Posterior cingulate gyrus (tissue), 11 donors: Measurements from ENCODE around the gene TMPRSS13.
"Not testable (repeated sequence)": the region's sequence is repeated elsewhere in the genome, so short reads cannot be mapped to it uniquely, and the experiment has no call there.

ENCODE experiments used
- DNase-seq, 10 donors: peaks; one replicate each; pipeline versions ENCODE4 v3.0.0 to v3.0.0-alpha.2; 2020 to 2021; ENCODE audit warnings: mixed read lengths in 3 of 10
- intact Hi-C: fragments of 100-400 bp; cut with DNase I; formaldehyde crosslinking; loops from one replicate; pipeline ENCODE4 v1.15.1; 2023

The TMPRSS13 gene

DNA sequence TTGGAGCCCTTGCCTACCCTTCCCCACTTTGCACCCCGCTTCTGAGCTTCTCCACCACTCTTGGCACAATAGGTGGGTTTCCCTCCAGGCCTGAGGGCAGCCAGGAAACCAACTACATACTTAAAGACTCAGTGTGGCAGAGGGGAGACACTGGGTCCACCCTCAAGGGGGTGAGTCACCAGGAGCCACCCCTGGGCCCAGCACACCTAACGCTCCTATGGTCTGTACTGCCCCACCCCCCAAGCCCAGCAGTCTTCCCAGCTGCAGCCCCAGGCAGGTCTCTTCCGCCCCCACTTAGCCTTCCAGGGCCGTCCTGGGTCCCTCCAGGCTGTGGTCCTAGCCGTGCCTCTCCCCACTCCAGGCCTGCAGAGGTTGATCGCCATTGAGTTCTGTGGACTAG lies 3.2 kb upstream of the TMPRSS13 start:
- peak in 1 of 10 donors; percentile 61 for DNase-seq
- intact Hi-C loops, result no loop called here

DNA sequence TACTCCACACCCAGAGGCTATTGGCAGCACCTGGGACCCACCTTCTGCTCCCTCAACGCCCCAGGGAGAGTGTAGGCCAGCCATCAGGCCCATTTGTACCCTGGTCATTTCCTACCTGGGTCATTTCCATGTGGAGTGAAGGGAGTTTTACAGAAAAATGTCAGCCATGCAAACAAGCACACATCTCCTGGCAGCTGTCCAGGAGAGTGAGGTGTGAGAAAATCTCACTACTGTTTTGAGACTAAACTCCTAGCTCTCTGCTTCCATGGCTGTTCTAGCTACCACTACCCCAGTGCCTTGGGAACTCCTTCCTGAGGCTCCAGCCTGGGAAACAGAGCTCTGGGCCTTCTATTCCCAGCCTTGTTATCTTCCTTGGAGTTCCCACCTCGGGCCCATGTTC lies 2.8 kb upstream of the TMPRSS13 start:
- DNase-seq, result no peak
- intact Hi-C loops, result no loop called here

DNA sequence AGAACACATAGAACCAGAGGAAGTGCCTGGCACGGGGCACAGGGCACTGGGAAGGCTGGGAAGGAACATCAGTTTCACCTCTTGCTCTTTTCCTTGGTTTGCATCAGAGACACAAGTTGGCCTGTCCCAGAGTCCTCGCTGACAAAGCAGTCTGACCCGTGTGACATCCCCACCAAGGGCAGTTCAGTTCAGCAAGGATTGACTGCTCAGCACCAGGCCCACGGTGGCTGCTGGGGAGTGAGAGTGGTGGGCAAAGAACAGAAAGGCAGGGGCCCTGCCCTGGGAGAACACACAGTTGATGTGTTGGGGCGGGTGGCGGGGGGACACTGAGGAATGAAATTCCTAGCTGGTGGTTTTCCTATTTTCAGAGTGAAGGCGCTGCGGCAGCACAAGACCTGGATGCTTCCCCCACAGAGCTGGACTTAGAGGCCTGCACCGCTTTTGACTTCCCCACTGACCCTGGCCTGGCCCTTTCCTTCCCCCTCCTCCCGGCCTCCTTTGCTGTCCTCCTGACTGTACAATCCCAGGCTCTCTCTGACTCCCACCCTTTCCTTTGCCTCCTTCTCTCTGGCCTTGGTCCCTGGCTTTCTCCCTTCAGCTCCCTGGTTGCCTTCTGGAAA lies 2.2 kb upstream of the TMPRSS13 start:
- intact Hi-C loops, result no loop called here
- peak in 1 of 10 donors; percentile 53 for DNase-seq

DNA sequence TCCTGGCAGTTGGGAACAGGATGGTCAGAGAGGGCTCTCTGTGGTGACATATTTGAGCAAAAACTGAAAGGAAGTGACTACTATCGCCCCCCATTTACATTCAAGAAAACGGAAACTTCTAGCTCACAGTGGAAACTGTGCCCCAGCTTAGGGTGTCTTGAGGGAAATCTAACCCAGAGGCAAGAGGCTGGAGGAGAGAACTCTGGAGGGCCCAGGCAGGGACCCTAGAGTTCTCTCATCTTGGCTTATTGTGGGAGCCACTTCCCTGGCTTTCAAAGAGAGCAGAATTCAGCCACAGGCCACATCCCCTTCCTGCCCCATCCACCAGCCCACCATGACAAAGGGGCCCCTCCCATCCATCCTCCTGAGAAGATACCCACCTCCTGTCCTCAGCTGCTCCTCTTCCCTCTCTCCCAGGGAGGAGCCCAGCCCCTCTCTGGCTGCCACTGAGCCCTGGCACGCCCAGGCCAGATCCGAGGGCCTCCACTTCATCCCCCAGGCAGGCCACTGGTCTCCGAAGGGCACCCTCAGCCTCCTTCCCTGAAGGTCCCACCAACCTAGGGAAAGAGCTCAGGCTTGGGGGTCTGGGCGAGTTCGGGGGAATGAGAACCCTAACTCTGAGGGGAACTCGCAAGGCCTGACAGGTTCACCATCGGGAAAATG lies 1.6 kb upstream of the TMPRSS13 start:
- intact Hi-C loops, result no loop called here
- peak in 1 of 10 donors; percentile 38 for DNase-seq

DNA sequence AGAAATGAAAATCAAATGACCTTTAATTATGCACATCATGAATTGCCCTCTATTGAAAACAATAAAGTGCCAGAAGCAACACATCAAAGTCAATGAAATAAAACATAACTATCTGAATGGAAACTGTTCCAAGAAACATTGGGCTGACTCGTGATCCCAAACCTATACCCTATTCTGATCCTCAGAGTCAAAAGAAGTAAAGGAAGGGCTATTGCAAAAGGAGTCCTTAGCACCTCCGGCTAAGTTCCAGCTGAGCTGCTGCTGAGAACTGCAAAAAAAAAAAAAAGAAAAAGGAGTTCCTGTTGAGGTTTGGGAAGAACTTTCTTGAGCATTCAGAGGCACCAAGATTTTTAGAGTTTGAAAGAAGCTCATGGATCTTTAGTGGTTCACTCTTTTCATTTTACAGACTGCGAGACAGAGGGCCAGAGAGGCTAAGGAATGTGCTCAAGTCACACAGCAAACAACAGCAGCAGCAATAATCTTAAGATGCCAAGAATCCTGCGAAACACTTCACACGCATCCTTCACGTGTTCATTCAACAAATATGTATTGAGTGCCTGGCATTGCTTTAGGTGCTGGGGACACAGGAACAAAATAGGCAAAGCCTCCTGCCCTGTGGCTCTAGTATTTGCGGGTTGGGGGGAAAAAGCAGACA lies 841 bp upstream of the TMPRSS13 start:
- intact Hi-C loops, result no loop called here
- no peak for DNase-seq

DNA sequence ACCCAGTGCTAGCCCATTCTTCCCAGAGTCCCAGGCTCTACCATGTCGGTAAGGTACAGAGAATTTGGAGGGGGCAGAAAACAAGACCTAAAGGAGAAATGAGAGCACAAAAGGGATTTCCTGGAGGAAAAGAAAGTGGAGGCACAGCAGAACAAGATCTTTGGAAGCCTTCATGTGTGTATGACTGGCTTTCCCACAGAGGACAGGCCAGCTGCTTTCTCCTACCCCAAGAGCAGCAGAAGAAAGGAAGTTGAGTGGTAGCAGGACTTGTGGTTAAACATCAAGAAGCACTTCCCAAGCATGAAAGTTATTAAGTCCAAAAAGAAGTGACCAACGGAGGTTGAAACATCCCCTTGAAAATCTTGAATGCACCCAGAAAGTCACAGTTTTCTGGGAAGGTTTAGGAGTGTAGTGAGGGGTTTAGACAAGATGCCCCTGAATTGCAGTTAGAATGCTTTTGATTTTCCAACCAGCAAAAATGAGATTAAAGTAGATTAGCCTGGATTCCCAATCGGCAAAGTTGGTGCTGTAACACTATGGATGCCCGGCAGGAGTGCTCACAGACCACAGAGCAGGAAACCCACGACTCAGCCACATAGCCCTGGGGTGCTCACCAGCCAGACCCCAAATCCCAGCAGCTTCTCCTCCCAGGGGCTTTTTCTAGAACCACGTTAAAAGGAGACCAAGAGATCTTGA lies 608 bp downstream of the TMPRSS13 start:
- intact Hi-C loops, result no loop called here
- DNase-seq, result peak in 1 of 10 donors; percentile 50

DNA sequence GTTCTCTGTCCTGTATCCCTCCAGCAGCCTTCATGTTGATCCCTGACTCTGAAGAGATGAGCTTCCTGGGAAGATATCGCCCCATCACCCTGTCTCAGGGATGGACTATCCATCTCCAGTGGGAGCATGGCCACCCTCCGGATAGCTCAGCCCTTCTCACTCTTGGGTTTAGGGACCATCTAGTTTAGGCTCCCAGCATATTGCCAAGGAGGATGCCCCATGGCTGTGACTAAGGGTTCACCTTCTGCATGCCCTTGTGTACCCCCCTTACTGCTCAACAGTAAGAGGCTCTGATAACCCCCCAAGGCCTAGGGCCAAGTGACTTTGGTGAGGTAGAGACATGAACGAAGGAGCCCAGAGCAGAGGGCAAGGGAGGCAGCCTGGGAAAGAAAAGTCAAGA lies 1.3 kb downstream of the TMPRSS13 start:
- intact Hi-C loops, result no loop called here
- DNase-seq, result no peak

DNA sequence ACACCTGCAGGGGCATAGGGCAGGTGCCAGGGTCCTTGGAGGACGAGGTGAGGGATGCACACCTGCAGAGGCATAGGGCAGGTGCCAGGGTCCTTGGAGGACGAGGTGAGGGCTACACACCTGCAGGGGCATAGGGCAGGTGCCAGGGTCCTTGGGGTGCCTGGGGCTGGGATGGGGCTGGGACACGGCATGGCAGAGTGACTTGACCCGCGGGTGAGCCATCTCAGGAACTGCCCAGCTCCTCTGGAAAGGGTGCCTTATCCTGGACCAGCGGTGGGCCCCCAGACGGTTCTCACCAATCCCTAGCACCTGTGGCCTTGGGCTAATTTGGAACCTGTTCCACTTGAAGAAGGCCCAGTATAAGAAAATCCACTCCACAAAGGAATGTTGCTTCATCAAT lies 3.0 kb downstream of the TMPRSS13 start:
- DNase-seq, result peak in 1 of 10 donors; percentile 72
- intact Hi-C loops, result not testable (repeated sequence)

DNA sequence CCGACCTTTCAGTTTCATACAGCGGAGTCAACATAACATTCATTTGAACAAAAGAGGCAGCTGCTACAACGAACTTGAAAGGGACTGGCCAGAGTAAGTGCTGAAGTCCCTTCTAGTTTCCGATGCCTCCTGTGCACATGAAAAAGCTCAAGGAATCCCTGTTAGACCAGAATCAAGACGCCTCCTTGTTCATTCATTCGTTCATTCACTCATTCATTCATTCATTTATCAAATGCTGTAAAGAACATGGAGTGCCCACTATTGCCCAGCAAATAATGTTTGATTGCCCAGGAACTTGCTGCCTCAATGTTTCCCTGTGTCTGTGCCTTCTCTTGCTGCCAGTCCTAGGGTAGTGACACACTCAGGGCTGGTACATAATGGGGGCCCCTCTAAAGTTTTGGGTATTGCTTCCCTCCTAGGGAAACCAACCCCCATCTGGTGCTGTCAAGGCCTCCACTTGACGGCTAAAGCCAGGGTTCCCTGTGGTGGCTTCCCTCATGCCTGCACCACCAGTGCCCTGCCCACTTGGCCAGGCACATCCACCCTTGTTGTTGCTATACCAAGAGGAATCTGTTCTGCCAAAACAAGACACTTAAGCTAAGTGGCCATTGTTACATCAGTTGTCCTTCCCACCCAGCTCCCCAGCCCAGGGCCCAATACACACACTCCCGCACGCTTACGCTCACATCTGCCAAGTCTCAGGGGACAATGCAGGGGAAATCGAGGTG lies 3.8 kb downstream of the TMPRSS13 start:
- intact Hi-C loops, result no loop called here
- peak in 1 of 10 donors; percentile 27 for DNase-seq

DNA sequence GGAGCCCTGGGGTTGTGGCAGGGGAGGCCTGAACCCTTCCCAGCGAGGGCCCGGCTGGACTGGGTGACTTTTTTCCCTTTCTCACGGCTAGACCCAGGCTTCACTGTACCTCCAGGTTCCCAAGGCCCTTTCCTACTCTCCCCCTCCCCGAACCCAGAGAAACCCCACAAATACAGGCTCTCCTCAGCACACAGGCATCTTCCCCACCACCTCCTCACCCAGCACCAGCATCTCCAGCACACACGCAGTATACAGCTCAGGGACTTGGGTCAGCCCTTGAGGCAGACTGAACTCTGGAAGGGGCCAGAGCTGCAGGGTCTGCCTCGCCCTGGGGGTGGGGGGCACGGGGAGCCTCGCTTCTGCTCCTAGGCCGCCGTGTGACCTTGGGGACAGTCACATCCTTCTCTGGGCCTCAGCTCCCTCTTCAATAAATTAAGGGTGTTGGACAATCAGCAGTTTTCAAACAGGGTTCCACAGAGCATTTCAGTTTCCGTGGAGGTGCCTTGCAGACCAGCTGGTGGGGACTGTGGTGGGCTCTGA lies 4.5 kb downstream of the TMPRSS13 start:
- intact Hi-C loops, result no loop called here
- peak in 1 of 10 donors; percentile 58 for DNase-seq

DNA sequence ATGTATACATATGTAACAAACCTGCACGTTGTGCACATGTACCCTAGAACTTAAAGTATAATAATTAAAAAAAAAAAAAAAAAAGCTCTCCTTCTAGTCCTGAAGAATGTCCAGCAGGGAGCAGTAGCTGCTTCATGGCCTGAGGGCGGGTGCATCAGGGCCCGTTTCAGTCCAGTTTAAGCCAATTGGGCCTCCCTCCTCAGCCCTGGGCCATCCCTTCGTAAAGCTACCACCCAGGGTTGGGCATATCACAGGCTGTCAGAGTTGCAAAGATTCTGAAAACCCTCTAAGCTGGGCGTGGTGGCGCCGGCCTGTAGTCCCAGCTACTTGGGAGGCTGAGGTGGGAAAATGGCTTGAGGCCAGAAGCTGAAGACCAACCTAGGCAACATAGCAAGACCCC lies 5.4 kb downstream of the TMPRSS13 start:
- intact Hi-C loops, result no loop called here
- peak in 1 of 10 donors; percentile 45 for DNase-seq

DNA sequence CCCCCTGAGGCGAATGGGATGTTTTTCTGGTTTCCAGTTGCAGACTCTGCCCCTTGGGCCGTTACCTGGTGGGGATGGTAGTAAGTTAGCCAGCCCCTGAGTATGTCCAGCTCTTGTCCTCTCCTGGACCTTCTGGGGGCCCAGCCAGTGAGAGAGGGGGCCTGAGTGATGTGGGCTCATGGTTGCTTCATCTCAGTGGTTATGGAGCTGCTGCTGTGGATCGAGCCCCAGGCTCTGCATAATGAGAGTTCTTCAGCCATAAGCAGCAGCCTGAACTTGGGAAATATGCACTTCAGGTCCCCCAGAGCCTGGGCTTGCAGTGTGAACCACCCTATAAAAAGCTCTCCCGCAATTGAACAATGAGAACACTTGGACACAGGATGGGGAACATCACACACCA lies 5.9 kb downstream of the TMPRSS13 start:
- intact Hi-C loops, result no loop called here
- peak in 1 of 10 donors; percentile 18 for DNase-seq

DNA sequence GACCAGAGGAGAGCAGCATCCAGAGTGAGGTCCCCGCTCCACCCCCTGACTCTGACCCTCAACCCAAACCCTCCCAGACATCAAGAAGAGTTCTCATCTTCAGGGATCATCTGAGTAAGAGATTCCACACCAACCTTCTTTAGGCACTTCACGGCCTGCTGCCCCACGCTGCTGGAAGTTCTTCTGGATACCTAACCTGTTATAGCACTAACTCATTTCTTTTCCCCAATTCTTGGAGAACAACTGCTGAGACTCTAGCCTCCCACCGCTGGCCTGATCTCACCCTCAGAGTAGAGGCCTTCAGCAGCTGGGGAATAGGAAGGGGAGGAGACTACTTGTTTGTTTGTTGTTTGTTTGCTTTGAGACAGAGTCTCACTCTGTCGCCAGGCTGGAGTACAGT lies 7.3 kb downstream of the TMPRSS13 start:
- intact Hi-C loops, result no loop called here
- DNase-seq, result peak in 1 of 10 donors; percentile 38

DNA sequence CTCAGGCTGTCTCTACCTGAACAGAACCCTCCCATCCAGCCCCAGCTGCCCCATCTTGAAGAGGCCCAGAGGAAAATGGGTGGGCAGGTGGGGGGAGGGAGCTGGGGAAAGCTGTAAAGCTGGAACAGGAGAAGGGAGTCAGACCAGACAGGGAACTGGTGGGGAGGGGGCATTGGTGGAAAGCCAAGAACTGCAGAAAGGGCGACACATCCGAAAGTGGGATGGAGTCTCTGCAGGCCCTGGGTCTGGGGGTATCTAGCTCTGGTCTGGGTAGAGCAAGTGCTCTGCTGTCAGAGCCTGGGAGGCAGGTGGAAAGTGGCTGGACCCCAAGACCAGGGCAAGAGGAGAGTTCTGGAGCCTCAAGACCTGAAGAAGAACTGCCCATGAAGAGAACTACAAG lies 7.7 kb downstream of the TMPRSS13 start:
- intact Hi-C loops, result no loop called here

DNA sequence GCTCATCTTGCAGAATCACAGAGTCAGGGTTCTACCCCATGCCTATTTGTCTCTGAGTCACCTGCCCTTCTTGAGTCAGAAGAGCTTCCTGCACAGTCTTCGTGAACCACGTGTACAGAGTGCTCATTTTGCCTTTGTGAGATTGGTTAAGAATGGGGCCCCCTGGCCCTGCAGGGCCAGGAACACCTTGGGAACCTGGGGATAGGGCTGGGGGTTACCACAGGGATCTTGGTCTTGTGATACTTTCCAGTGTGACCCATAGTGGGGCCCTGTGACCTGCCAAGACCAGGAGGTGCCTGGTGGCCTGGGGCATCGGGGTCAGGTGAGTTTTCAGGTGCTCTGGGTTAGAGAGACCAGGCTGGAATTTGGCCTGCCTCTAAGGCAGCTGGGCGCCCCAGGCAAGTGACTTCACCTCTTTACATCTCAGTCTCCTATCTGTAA lies 9.4 kb downstream of the TMPRSS13 start:
- intact Hi-C loops, result no loop called here
- DNase-seq, result no peak

More for the DNA sequence above, 7.7 kb downstream of the TMPRSS13 start:
- no peak for DNase-seq

DNA sequence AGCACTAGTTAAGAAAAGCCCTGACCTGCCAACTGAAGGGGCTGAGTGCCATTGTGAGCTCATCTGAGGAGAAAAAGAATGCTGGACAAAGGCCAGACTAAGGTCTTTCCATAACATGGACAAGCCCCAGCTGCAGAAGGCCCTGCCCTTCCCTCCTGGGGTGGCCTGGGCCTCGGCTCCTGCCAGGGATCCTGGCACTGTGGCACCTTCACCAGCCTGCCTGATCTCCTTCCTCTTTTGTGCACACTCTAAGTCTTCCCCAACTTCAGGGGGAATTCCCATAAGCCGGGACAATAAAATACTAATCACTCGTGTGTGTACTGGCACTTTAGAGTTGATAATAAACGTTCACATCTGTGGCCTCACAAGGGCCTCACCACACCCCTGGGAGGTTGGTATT lies 9.9 kb downstream of the TMPRSS13 start:
- no peak for DNase-seq
- intact Hi-C loops, result no loop called here

DNA sequence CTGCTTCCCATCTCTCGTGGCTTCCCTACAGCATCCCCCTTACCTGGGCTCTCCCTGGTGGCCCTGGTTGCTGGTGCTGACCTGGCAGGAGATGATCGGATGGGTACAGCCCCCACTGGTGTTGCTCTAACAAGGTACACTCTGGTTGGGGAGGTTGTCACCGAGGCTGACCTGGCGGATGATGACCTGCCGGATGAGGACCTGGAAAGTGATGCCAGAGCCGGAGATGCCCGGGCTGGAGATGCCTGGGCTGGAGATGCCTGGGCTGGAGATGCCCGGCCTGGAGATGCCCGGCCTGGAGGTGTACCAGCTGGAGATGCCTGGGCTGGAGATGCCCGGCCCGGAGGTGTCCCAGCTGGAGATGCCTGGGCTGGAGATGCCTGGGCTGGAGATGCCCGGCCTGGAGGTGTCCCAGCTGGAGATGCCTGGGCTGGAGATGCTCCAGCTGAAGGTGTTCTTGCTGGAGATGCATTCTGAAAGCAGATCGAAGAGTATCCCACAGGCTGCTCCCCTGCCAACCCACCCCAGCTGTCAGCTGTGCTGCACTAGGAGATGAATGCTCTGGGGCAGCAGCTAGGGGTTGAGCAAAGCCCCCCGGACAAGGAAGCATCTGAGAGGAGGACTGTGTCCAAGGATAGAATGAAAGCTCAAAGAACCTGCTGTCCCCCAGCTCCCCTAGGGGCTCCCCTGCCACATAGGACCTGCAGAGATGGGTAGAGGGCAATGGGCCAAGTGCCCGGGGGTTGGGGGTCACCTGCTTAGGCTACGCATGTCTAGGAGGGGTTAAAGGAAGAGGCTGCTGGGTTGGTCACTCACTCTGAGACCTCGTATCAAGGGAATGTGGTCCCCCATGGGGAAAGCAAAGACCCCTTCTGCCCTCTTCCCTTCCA lies 10.6 kb downstream of the TMPRSS13 start:
- intact Hi-C loops, result no loop called here

DNA sequence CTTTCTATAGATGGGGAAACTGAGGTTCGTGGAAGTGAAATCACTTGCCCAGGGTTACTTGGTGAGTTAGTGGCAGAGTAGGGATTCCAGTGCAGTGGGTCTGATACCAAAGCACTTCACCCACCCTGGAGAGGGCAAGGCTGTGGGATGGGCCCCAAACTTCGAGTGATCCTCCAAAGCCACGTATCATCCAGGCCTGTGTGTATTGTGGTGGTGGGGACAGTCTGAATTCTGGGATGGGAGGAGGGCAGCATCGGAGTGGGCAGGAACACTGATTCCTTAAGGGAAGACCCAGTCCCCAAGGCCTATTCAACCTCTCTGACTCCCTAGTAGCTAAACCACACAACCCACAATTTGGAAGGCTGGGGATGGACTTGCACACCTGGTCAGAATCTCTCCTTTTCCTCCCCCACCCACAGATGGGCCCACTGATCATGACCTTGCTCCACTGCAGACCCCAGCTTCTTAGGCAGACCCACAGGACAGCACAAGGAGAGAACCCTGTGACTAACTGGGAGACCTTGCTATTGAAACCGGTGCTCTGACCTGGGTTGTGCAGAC lies 11.5 kb downstream of the TMPRSS13 start:
- intact Hi-C loops, result no loop called here
- DNase-seq, result peak in 1 of 10 donors; percentile 15

More for the DNA sequence above, 10.6 kb downstream of the TMPRSS13 start:
- no peak for DNase-seq

DNA sequence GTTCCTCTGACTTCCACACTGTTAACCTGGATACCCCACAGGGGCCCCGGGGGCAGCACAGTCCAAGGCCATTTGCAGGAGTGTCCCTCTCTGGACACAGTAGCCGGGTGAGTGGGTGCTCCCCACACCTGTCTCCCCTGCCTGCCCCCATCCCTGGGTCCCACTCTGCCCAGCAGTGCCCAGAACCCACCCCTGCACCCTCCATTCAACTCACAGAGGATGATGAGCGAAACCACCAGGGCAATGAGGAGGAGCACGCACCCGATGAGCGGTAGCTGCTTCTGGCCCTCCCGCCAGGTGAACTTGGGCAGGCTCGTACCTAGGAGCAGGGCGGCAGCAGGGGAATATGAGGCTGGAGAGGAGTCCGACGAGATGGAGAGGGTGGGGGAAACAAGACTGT lies 12.2 kb downstream of the TMPRSS13 start:
- intact Hi-C loops, result no loop called here
- DNase-seq, result peak in 1 of 10 donors; percentile 72
